ENCODE measurements around the gene FAM131C. TPM values are rescaled to one million over a fixed set of nuclear protein-coding genes. Genes with fewer than 3 reads are reported as not detected.

The FAM131C gene
- total and polyA plus RNA-seq, 10 of the 15 experiments (the other 5 are each of a cell fraction or from before 2014, with no cell fraction given): 0.03 TPM; not detected in 9

DNA sequence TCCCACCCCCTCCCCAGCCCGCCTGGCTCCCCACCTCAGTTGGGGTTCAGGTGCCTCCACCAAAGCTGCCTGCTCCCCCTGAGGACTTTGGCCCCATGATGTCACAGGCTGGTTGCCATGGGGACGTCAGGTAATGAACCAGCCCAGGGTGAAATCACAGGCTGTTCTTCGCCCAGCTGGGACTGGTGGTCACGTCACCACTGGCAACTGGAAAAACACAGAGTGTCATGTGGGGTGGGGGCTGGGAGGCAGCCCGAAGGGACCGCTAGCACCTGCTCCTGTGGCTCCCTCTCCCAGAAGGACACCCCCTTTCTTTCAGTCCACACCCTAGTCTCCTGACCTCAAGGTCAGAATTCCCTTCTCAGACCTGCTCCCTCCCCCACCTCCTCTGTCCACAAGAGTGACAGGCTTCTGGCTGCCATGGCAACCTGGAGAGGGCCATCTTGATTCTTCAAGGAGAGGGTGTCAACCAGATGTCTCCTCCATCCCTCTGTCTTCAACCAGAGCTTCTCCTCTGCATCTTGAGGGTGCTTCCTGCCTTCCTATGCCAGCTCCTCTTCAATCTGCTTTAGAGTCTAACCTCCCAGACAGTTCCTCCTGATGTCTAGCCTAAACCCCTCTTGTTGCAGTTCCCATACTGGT lies 6.2 kb downstream of the FAM131C start (continued):
- TF ChIP-seq CHD4 (IDR thresholded peaks at IDR 0.05) (no peak), BCL11A (IDR thresholded peaks at IDR 0.05; ENCODE audit: low read depth, low read length) (no peak), RAD21 (IDR thresholded peaks at IDR 0.05; ENCODE audit: insufficient read depth, low read depth, low read length) (no peak), E2F8 (IDR thresholded peaks at IDR 0.05; ENCODE audit: low read depth, partially characterized antibody) (no peak), YY1 (IDR thresholded peaks at IDR 0.05; ENCODE audit: low read depth, low read length) (peak; percentile 19; the same call in 1 of the 2 replicates), TCF12 (IDR thresholded peaks at IDR 0.05; ENCODE audit: low read depth, low read length) (no peak), DPF2 (IDR thresholded peaks at IDR 0.05) (0 out of 2 replicates have a peak, but pooled peaks have one; percentile 26), BMI1 (IDR thresholded peaks at IDR 0.05; ENCODE audit: borderline replicate concordance) (peak; percentile 80), SP1 (IDR thresholded peaks at IDR 0.05; ENCODE audit: low read depth, low read length) (no peak), MYB (IDR thresholded peaks at IDR 0.05; ENCODE audit: borderline replicate concordance, low read depth, low read length) (no peak)
- TF ChIP-seq, protein P1, sequence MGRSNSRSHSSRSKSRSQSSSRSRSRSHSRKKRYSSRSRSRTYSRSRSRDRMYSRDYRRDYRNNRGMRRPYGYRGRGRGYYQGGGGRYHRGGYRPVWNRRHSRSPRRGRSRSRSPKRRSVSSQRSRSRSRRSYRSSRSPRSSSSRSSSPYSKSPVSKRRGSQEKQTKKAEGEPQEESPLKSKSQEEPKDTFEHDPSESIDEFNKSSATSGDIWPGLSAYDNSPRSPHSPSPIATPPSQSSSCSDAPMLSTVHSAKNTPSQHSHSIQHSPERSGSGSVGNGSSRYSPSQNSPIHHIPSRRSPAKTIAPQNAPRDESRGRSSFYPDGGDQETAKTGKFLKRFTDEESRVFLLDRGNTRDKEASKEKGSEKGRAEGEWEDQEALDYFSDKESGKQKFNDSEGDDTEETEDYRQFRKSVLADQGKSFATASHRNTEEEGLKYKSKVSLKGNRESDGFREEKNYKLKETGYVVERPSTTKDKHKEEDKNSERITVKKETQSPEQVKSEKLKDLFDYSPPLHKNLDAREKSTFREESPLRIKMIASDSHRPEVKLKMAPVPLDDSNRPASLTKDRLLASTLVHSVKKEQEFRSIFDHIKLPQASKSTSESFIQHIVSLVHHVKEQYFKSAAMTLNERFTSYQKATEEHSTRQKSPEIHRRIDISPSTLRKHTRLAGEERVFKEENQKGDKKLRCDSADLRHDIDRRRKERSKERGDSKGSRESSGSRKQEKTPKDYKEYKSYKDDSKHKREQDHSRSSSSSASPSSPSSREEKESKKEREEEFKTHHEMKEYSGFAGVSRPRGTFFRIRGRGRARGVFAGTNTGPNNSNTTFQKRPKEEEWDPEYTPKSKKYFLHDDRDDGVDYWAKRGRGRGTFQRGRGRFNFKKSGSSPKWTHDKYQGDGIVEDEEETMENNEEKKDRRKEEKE (IDR thresholded peaks at IDR 0.05): no peak
- TF ChIP-seq, protein P2, sequence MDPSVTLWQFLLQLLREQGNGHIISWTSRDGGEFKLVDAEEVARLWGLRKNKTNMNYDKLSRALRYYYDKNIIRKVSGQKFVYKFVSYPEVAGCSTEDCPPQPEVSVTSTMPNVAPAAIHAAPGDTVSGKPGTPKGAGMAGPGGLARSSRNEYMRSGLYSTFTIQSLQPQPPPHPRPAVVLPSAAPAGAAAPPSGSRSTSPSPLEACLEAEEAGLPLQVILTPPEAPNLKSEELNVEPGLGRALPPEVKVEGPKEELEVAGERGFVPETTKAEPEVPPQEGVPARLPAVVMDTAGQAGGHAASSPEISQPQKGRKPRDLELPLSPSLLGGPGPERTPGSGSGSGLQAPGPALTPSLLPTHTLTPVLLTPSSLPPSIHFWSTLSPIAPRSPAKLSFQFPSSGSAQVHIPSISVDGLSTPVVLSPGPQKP (IDR thresholded peaks at IDR 0.05; ENCODE audit: low read depth, low read length): no peak
- TF ChIP-seq, protein P3, sequence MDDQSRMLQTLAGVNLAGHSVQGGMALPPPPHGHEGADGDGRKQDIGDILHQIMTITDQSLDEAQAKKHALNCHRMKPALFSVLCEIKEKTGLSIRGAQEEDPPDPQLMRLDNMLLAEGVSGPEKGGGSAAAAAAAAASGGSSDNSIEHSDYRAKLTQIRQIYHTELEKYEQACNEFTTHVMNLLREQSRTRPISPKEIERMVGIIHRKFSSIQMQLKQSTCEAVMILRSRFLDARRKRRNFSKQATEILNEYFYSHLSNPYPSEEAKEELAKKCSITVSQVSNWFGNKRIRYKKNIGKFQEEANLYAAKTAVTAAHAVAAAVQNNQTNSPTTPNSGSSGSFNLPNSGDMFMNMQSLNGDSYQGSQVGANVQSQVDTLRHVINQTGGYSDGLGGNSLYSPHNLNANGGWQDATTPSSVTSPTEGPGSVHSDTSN (IDR thresholded peaks at IDR 0.05; ENCODE audit: insufficient replicate concordance, low read depth, low read length): peak; percentile 69

All from GM12878 (cell line).